Cardiac fibroblast (primary cell): ENCODE results near the gene DENND4A.

Source experiments
- DNase-seq, 2 donors: peaks; one replicate each; pipeline versions ENCODE4 v3.0.0 to v3.0.0-alpha.2; 2010; ENCODE audit warnings: low read depth in 2 of 2
- H3K4me3 ChIP-seq, 2 donors: replicated peaks in 1 of 2; 1 replicate in 1 of 2; 2 replicates in 1 of 2; pipeline ENCODE4 v1.5.1; 2011; ENCODE audit warnings: low read depth in 2 of 2, low read length in 2 of 2, mild to moderate bottlenecking in 2 of 2, moderate library complexity in 1 of 2
- CTCF ChIP-seq: IDR thresholded peaks from one replicate; pipeline ENCODE4 v1.5.1; 2011; ENCODE audit warnings: low read depth, mild to moderate bottlenecking, low read length, inconsistent platforms

DENND4A gene

GRCh38 chr15:65792138-65792987, at the start of gene DENND4A:
TSS of gene DENND4A (minus strand) at chr15:65792293. CDS start at chr15:65756450, 35,843 bp downstream.
- DNase-seq = peak; percentile 98 to 99
- peak within 1 kb of the TSS; percentile 82 to 83 for H3K4me3 ChIP-seq
- TF ChIP-seq CTCF = no peak

- peak; percentile 40 to 56 for DNase-seq
- H3K4me3 ChIP-seq = no peak overlapping the region
Measured at GRCh38 chr15:65841121-65841930, 49.2 kb upstream of the DENND4A start.

GRCh38 chr15:65839985-65840384, 47.9 kb upstream of the DENND4A start:
- no peak for DNase-seq
- no peak for TF ChIP-seq CTCF
- no peak overlapping the region for H3K4me3 ChIP-seq

More at GRCh38 chr15:65841121-65841930, 49.2 kb upstream of the DENND4A start:
- TF ChIP-seq CTCF = no peak

- TF ChIP-seq CTCF = no peak
- no peak overlapping the region for H3K4me3 ChIP-seq
- no peak for DNase-seq
Measured at GRCh38 chr15:65839354-65839901, 47.3 kb upstream of the DENND4A start.

GRCh38 chr15:65837301-65838294, 45.5 kb upstream of the DENND4A start:
- TF ChIP-seq CTCF = no peak
- no peak for DNase-seq
- no peak overlapping the region for H3K4me3 ChIP-seq

- peak; percentile 33 for TF ChIP-seq CTCF
- DNase-seq = no peak
- H3K4me3 ChIP-seq = no peak overlapping the region
Measured at GRCh38 chr15:65836665-65837064, 44.6 kb upstream of the DENND4A start.
